ENCODE data around the gene DKK1. TPM values are rescaled to one million over a fixed set of nuclear protein-coding genes. Genes with fewer than 3 reads are reported as not detected.
A peak's percentile ranks its signal among the peaks of the same experiment; 100 is the strongest.

DKK1 gene
- total and polyA plus RNA-seq, 2 donors (not counting 3 experiments of a cell fraction or from before 2014, with no cell fraction given): 184 to 202 TPM

- H2AFZ ChIP-seq (ENCODE audit: low read depth, low read length): no peak overlapping the region
- H3K9ac ChIP-seq (replicated peaks; ENCODE audit: extremely low read depth, insufficient read depth, low read length): no peak overlapping the region
- CTCF ChIA-PET: interaction anchor here (0.8 to 1.8 kb wide), 3 partner anchors 8 to 17 kb away, joined by 3 to 6 read pairs (median 4); partner anchors contain the start of gene DKK1
- POLR2A ChIA-PET: no interaction called here
- BruUV-seq (replicated peaks): no TSS peak
- TF ChIP-seq MYC (IDR thresholded peaks at IDR 0.05; ENCODE audit: low read depth, low read length) (no peak), GATA2 (IDR thresholded peaks at IDR 0.05; ENCODE audit: insufficient read depth, insufficient read length, low read depth, low read length) (peak; percentile 16)
- H3K4me1 ChIP-seq (ENCODE audit: control insufficient read depth, extremely low read depth, insufficient read depth, low read length): peaks cover 32% of the 10 kb centered on the region
- H3K79me2 ChIP-seq (ENCODE audit: control insufficient read depth, insufficient read depth, low read length): no peaks in the 10 kb centered on the region
- no peak for DNase-seq (ENCODE audit: low read depth, low spot score)
- no peak overlapping the region for H3K27ac ChIP-seq (ENCODE audit: insufficient read depth, low read depth, low read length)
- no peak overlapping the region for H3K4me3 ChIP-seq (replicated peaks in 1 of 3; ENCODE audit: insufficient read depth in 1 of 3, low read depth in 1 of 3, low read length in 3 of 3)
- FAIRE-seq: no peak
- no peaks in the 10 kb centered on the region for H3K9me1 ChIP-seq (replicated peaks; ENCODE audit: control insufficient read depth, extremely low read depth, insufficient read depth, low read length)
- intact Hi-C loops (cut with micrococcal nuclease): no loop called here
- H3K36me3 ChIP-seq (ENCODE audit: control insufficient read depth in 2 of 2, extremely low read depth in 1 of 2, insufficient read depth in 2 of 2, low read length in 2 of 2): no peaks in the 10 kb centered on the region
- H4K20me1 ChIP-seq (replicated peaks; ENCODE audit: control insufficient read depth, extremely low read depth, insufficient read depth, low read length): no peaks in the 10 kb centered on the region
- no peaks in the 10 kb centered on the region for H3K27me3 ChIP-seq (ENCODE audit: control insufficient read depth in 2 of 2, insufficient read depth in 2 of 2, low read length in 2 of 2)
- dilution Hi-C loops (cut with MboI; ENCODE audit: extremely low pct_ligation_motif_present, low sequenced_read_pairs): no loop called here
- H3K4me2 ChIP-seq (ENCODE audit: insufficient read depth, low read length): no peak overlapping the region
- no peaks in the 10 kb centered on the region for H3K9me3 ChIP-seq (replicated peaks; ENCODE audit: control insufficient read depth, insufficient read depth, low read length)
These were observed 8.2 kb downstream of the DKK1 start for GRCh38 chr10:52322323-52322722.

GRCh38 chr10:52322936-52323335, 8.9 kb downstream of the DKK1 start:
- Histone ChIP-seq H3K4me1 (ENCODE audit: control insufficient read depth, extremely low read depth, insufficient read depth, low read length) (peaks cover 25% of the 10 kb centered on the region), H3K9me3 (replicated peaks; ENCODE audit: control insufficient read depth, insufficient read depth, low read length) (no peaks in the 10 kb centered on the region), H3K4me2 (ENCODE audit: insufficient read depth, low read length) (no peak overlapping the region), H3K9ac (replicated peaks; ENCODE audit: extremely low read depth, insufficient read depth, low read length) (no peak overlapping the region), H2AFZ (ENCODE audit: low read depth, low read length) (no peak overlapping the region), H4K20me1 (replicated peaks; ENCODE audit: control insufficient read depth, extremely low read depth, insufficient read depth, low read length) (no peaks in the 10 kb centered on the region), H3K27ac (ENCODE audit: insufficient read depth, low read depth, low read length) (no peak overlapping the region), H3K4me3 (replicated peaks in 1 of 3; ENCODE audit: insufficient read depth in 1 of 3, low read depth in 1 of 3, low read length in 3 of 3) (peak overlapping the region in 1 of 3 experiments; percentile 5), H3K9me1 (replicated peaks; ENCODE audit: control insufficient read depth, extremely low read depth, insufficient read depth, low read length) (no peaks in the 10 kb centered on the region), H3K36me3 (ENCODE audit: control insufficient read depth in 2 of 2, extremely low read depth in 1 of 2, insufficient read depth in 2 of 2, low read length in 2 of 2) (no peaks in the 10 kb centered on the region), H3K27me3 (ENCODE audit: control insufficient read depth in 2 of 2, insufficient read depth in 2 of 2, low read length in 2 of 2) (no peaks in the 10 kb centered on the region), H3K79me2 (ENCODE audit: control insufficient read depth, insufficient read depth, low read length) (no peaks in the 10 kb centered on the region)
- TF ChIP-seq, protein P1, sequence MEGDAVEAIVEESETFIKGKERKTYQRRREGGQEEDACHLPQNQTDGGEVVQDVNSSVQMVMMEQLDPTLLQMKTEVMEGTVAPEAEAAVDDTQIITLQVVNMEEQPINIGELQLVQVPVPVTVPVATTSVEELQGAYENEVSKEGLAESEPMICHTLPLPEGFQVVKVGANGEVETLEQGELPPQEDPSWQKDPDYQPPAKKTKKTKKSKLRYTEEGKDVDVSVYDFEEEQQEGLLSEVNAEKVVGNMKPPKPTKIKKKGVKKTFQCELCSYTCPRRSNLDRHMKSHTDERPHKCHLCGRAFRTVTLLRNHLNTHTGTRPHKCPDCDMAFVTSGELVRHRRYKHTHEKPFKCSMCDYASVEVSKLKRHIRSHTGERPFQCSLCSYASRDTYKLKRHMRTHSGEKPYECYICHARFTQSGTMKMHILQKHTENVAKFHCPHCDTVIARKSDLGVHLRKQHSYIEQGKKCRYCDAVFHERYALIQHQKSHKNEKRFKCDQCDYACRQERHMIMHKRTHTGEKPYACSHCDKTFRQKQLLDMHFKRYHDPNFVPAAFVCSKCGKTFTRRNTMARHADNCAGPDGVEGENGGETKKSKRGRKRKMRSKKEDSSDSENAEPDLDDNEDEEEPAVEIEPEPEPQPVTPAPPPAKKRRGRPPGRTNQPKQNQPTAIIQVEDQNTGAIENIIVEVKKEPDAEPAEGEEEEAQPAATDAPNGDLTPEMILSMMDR (IDR thresholded peaks at IDR 0.05; ENCODE audit: extremely low read depth in 1 of 2, insufficient read depth in 1 of 2, low read depth in 1 of 2, low read length in 2 of 2): no peak
- POLR2A ChIA-PET: no interaction called here
- DNase-seq (ENCODE audit: low read depth, low spot score) (no peak), FAIRE-seq (no peak)
- no TSS peak for BruUV-seq (replicated peaks)
- intact Hi-C loops (cut with micrococcal nuclease): no loop called here
- dilution Hi-C loops (cut with MboI; ENCODE audit: extremely low pct_ligation_motif_present, low sequenced_read_pairs): no loop called here
- CTCF ChIA-PET: interaction anchor here (0.8 to 1.8 kb wide), 3 partner anchors 9 to 16 kb away, joined by 3 to 6 read pairs (median 4); partner anchors contain the start of gene DKK1

Data from endothelial cell of umbilical vein (primary cell).